SK-N-SH (cell line): ENCODE measurements around the gene FRAT2. TPM values are rescaled to one million over a fixed set of nuclear protein-coding genes. Genes with fewer than 3 reads are reported as not detected.

ENCODE experiments used
- CTCF ChIA-PET: fragments of 300-600, 350-600 bp; formaldehyde crosslinking; extraction: SDS; loops from one replicate; lab custom pipeline; 2021; lab: Yijun Ruan, JAX
- POLR2A ChIA-PET: fragments of 350-600 bp; sonication (Branson Sonifier 250); formaldehyde crosslinking; extraction: SDS; loops from one replicate; lab custom pipeline; 2020; ENCODE audit warnings: antibody characterized with exemption, inconsistent platforms; lab: Yijun Ruan, JAX
- DNase-seq: peaks from one replicate; pipeline ENCODE4 v3.0.0; 2012
- H2AFZ ChIP-seq: fragments of 200-600 bp; sonication (generic); 2 replicates; pipeline ENCODE4 v1.8.1; 2016; ENCODE audit warnings: antibody characterized with exemption, mild to moderate bottlenecking, low read depth
- H3F3A ChIP-seq: fragments of 200-600 bp; sonication (generic); replicated peaks from 2 replicates; pipeline ENCODE3; 2016; ENCODE audit warnings: antibody characterized with exemption, mild to moderate bottlenecking; ENCODE audit not compliant: insufficient read depth
- H3K27ac ChIP-seq, 2 experiments: fragments of 200-500 bp in 1 of 2; fragments of 200-600 bp in 1 of 2; sonication (Bioruptor generic) in 1 of 2; sonication (generic), shearing (Covaris generic) in 1 of 2; 2 replicates each; pipeline versions ENCODE4 v1.5.1 to v1.6.1; 2014 to 2016; ENCODE audit warnings: low read depth in 2 of 2, inconsistent platforms in 1 of 2, low read length in 1 of 2, mild to moderate bottlenecking in 1 of 2, mixed read lengths in 1 of 2
- H3K27me3 ChIP-seq: fragments of 200-600 bp; sonication (generic), shearing (Covaris generic); 2 replicates; pipeline ENCODE4 v1.6.1; 2016; ENCODE audit warnings: mixed run types; ENCODE audit not compliant: insufficient read depth
- H3K36me3 ChIP-seq, 2 experiments: fragments of 200-500 bp in 1 of 2; fragments of 200-600 bp in 1 of 2; sonication (Bioruptor generic) in 1 of 2; sonication (generic) in 1 of 2; replicated peaks in 1 of 2; 2 replicates each; pipeline versions ENCODE3 to v1.5.1; 2014 to 2016; ENCODE audit warnings: low read length in 1 of 2, mild to moderate bottlenecking in 1 of 2; ENCODE audit not compliant: insufficient read depth in 2 of 2, control insufficient read depth in 1 of 2
- H3K4me1 ChIP-seq, 2 experiments: fragments of 200-500 bp in 1 of 2; fragments of 200-600 bp in 1 of 2; sonication (Bioruptor generic) in 1 of 2; sonication (generic), shearing (Covaris generic) in 1 of 2; 2 replicates each; pipeline versions ENCODE4 v1.5.1 to v1.6.1; 2014 to 2016; ENCODE audit warnings: low read depth in 1 of 2, low read length in 1 of 2, mixed run types in 1 of 2; ENCODE audit not compliant: insufficient read depth in 2 of 2, control insufficient read depth in 1 of 2
- H3K4me2 ChIP-seq: fragments of 200-600 bp; sonication (generic), shearing (Covaris generic); 2 replicates; pipeline ENCODE4 v1.6.1; 2017; ENCODE audit warnings: mixed run types
- H3K4me3 ChIP-seq, 2 experiments: fragments of 200-500 bp in 1 of 2; fragments of 200-600 bp in 1 of 2; sonication (Bioruptor generic) in 1 of 2; sonication (generic), shearing (Covaris generic) in 1 of 2; 2 replicates each; pipeline versions ENCODE4 v1.5.1 to v1.8.1; 2014 to 2016; ENCODE audit warnings: low read depth in 2 of 2, inconsistent platforms in 1 of 2, low read length in 1 of 2, mild to moderate bottlenecking in 1 of 2, mixed read lengths in 1 of 2, moderate library complexity in 1 of 2
- H3K79me2 ChIP-seq: fragments of 200-600 bp; sonication (generic); 2 replicates; pipeline ENCODE4 v1.8.1; 2017; ENCODE audit warnings: mild to moderate bottlenecking; ENCODE audit not compliant: insufficient read depth
- H3K9ac ChIP-seq: fragments of 200-600 bp; sonication (generic); 2 replicates; pipeline ENCODE4 v1.6.1; 2017; ENCODE audit warnings: mixed run types
- H3K9me2 ChIP-seq: fragments of 200-600 bp; sonication (generic); 2 replicates; pipeline ENCODE4 v1.6.1; 2017; ENCODE audit warnings: mixed run types
- H3K9me3 ChIP-seq: fragments of 200-600 bp; sonication (generic); 2 replicates; pipeline ENCODE4 v1.6.1; 2017; ENCODE audit warnings: mixed run types, mild to moderate bottlenecking, moderate library complexity
- H4K20me1 ChIP-seq: fragments of 200-600 bp; sonication (generic); 2 replicates; pipeline ENCODE4 v1.6.1; 2017; ENCODE audit warnings: mild to moderate bottlenecking, mixed run types; ENCODE audit not compliant: insufficient read depth
- CTCF ChIP-seq: fragments of 200-600 bp; sonication (generic); IDR thresholded peaks from 2 replicates; pipeline ENCODE4 v1.6.1; 2017; ENCODE audit warnings: antibody characterized with exemption, mild to moderate bottlenecking, moderate library complexity
- FOXM1 ChIP-seq: IDR thresholded peaks from 2 replicates; pipeline ENCODE4 v1.4.0; 2012; ENCODE audit warnings: low read depth, mild to moderate bottlenecking
- GATA2 ChIP-seq: sonication (generic); formaldehyde crosslinking; IDR thresholded peaks from 2 replicates; pipeline ENCODE4 v1.5.0; 2020; ENCODE audit warnings: mild to moderate bottlenecking, missing genetic modification reagents
- MEF2A ChIP-seq: IDR thresholded peaks from 2 replicates; pipeline ENCODE4 v1.4.0; 2012; ENCODE audit warnings: low read depth, borderline replicate concordance
- POLR2AphosphoS5 ChIP-seq: IDR thresholded peaks from 2 replicates; pipeline ENCODE4 v1.6.1; 2012; ENCODE audit warnings: low read depth, low read length
- RAD21 ChIP-seq: IDR thresholded peaks from 2 replicates; pipeline ENCODE4 v1.6.1; 2012; ENCODE audit warnings: mild to moderate bottlenecking, low read length
- RXRA ChIP-seq: IDR thresholded peaks from 2 replicates; pipeline ENCODE4 v1.4.0; 2012; ENCODE audit warnings: low read depth, mild to moderate bottlenecking, borderline replicate concordance
- TCF12 ChIP-seq: IDR thresholded peaks from 2 replicates; pipeline ENCODE4 v1.4.0; 2012
- YY1 ChIP-seq: IDR thresholded peaks from 2 replicates; pipeline ENCODE4 v1.4.0; 2012; ENCODE audit warnings: low read depth, mild to moderate bottlenecking
- WGBS: methylation state at CpG from one replicate; pipeline ENCODE4 v1.1.6; 2017; ENCODE audit warnings: low lambda C conversion rate; 5-methylcytosine and 5-hydroxymethylcytosine counted together
- polyA plus RNA-seq, 3 experiments: library from polyadenylated mRNA; depleted of rRNA; stranded (reverse); fragments of >200 nt; gene quantifications; 2 replicates each; pipeline ENCODE4 v1.2.3, GENCODE V29; 2012

Gene FRAT2
- polyA plus RNA-seq, 1 of the 3 experiments (the other 2 are of a cell fraction): 2.4 TPM

- CTCF ChIA-PET: interaction anchor here (0.7 to 4.2 kb wide), 6 partner anchors 11 to 253 kb away, joined by 3 to 31 read pairs (median 4); partner anchors contain the start of gene ARHGAP19
Measured at GRCh38 chr10:97331153-97331703, 3.3 kb downstream of the FRAT2 start.

GRCh38 chr10:97329766-97330165 is 4.8 kb downstream of the FRAT2 start:
- Histone ChIP-seq H3K79me2 (no peaks in the 10 kb centered on the region; the same call in 1 of the 2 replicates), H3F3A (no peaks in the 10 kb centered on the region), H3K4me1 (peaks cover 0 to 18% of the 10 kb centered on the region in 2 experiments; a peak in 1 of 4 replicates), H2AFZ (no peak overlapping the region), H3K4me2 (no peak overlapping the region), H3K27me3 (no peaks in the 10 kb centered on the region), H3K9me2 (no peaks in the 10 kb centered on the region), H3K4me3 (no peak overlapping the region), H3K27ac (no peak overlapping the region), H3K9ac (no peak overlapping the region), H4K20me1 (peaks cover 7% of the 10 kb centered on the region; the same call in 1 of the 2 replicates), H3K9me3 (no peaks in the 10 kb centered on the region), H3K36me3 (no peaks in the 10 kb centered on the region)
- POLR2A ChIA-PET: no interaction called here
- DNase-seq: no peak
- CTCF ChIA-PET: no interaction called here
- TF ChIP-seq MEF2A (no peak), CTCF (no peak), RXRA (no peak), TCF12 (no peak)
- WGBS: 95% methylated on average over 5 of the region's 5 CpGs

More at GRCh38 chr10:97331153-97331703, 3.3 kb downstream of the FRAT2 start:
- H3K27ac ChIP-seq: no peak overlapping the region
- H2AFZ ChIP-seq: no peak overlapping the region
- H4K20me1 ChIP-seq: peaks cover 7% of the 10 kb centered on the region; the same call in 1 of the 2 replicates
- H3K4me2 ChIP-seq: no peak overlapping the region
- DNase-seq: no peak
- H3F3A ChIP-seq: peaks cover 8% of the 10 kb centered on the region
- H3K27me3 ChIP-seq: no peaks in the 10 kb centered on the region
- POLR2A ChIA-PET: no interaction called here
- no peaks in the 10 kb centered on the region for H3K9me3 ChIP-seq
- H3K79me2 ChIP-seq: no peaks in the 10 kb centered on the region; the same call in 1 of the 2 replicates
- H3K4me1 ChIP-seq: peaks cover 0 to 18% of the 10 kb centered on the region in 2 experiments; a peak in 1 of 4 replicates
- no peaks in the 10 kb centered on the region for H3K36me3 ChIP-seq
- H3K4me3 ChIP-seq: no peak overlapping the region
- H3K9me2 ChIP-seq: no peaks in the 10 kb centered on the region
- TF ChIP-seq GATA2 (CRISPR knock-in tag) (no peak), POLR2AphosphoS5 (no peak), RXRA (no peak), FOXM1 (no peak), YY1 (no peak), RAD21 (no peak)
- TF ChIP-seq, all 33 proteins: peak for 0
- WGBS: 73% methylated on average over 6 of the region's 6 CpGs
- no peak overlapping the region for H3K9ac ChIP-seq
